Measurements from ENCODE around the gene NRXN3. TPM values are rescaled to one million over a fixed set of nuclear protein-coding genes. Genes with fewer than 3 reads are reported as not detected.
A peak's percentile ranks its signal among the peaks of the same experiment; 100 is the strongest.

The NRXN3 gene
- total and polyA plus RNA-seq, 2 of the 13 experiments (the other 11 are each of a cell fraction or from before 2014, with no cell fraction given): 0.03 TPM; not detected in 1

- H3K27me3 ChIP-seq (ENCODE audit: control insufficient read depth in 1 of 2, insufficient read depth in 2 of 2, low read length in 2 of 2): no peaks in the 10 kb centered on the region
- H3K9ac ChIP-seq (ENCODE audit: insufficient read depth, low read depth, low read length): no peak overlapping the region
- H3K79me2 ChIP-seq (ENCODE audit: insufficient read depth, low read length): no peaks in the 10 kb centered on the region
- H3K27ac ChIP-seq (ENCODE audit: extremely low read length, insufficient read depth, low read length): no peak overlapping the region
- intact Hi-C loops (cut with micrococcal nuclease; ENCODE audit: unreplicated experiment): no loop called here
- H4K20me1 ChIP-seq (ENCODE audit: insufficient read depth, low read length): no peaks in the 10 kb centered on the region
- H2AFZ ChIP-seq (ENCODE audit: low read length): no peak overlapping the region
- peaks cover 75% of the 10 kb centered on the region for H3K9me3 ChIP-seq (ENCODE audit: low read length)
- no TSS peak for BruUV-seq (replicated peaks)
- DNase-seq (ENCODE audit: low spot score) (no peak), ATAC-seq (no peak), FAIRE-seq (no peak)
- in situ Hi-C loops (cut with HindIII; ENCODE audit: extremely low pct_ligation_motif_present, low pct_unique_long_range_greater_than_20kb): no loop called here
- no peak overlapping the region for H3K4me2 ChIP-seq (ENCODE audit: low read depth, low read length)
- WGBS (ENCODE audit: low lambda C conversion rate): 0% methylated on average over 3 of the region's 3 CpGs
- TF ChIP-seq ZFP82 (CRISPR knock-in tag; IDR thresholded peaks at IDR 0.05; ENCODE audit: borderline replicate concordance) (no peak), NR2F6 (IDR thresholded peaks at IDR 0.05) (no peak), NR2F6 (CRISPR knock-in tag; IDR thresholded peaks at IDR 0.05) (no peak), KLF16 (CRISPR knock-in tag; IDR thresholded peaks at IDR 0.05) (no peak)
- TF ChIP-seq, protein P1, sequence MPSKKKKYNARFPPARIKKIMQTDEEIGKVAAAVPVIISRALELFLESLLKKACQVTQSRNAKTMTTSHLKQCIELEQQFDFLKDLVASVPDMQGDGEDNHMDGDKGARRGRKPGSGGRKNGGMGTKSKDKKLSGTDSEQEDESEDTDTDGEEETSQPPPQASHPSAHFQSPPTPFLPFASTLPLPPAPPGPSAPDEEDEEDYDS (CRISPR knock-in tag; IDR thresholded peaks at IDR 0.05): no peak
- no peaks in the 10 kb centered on the region for H3K36me3 ChIP-seq (replicated peaks in 1 of 2; ENCODE audit: control insufficient read depth in 1 of 2, insufficient read depth in 2 of 2, low read length in 2 of 2)
- no peaks in the 10 kb centered on the region for H3K4me1 ChIP-seq (ENCODE audit: insufficient read depth, low read length)
- no peak overlapping the region for H3K4me3 ChIP-seq (replicated peaks in 1 of 3; ENCODE audit: insufficient read depth in 1 of 3, low read depth in 2 of 3, low read length in 3 of 3)
- ChIA-PET CTCF (ENCODE audit: low intra/inter-chr PET ratio, low total read pairs) (no interaction called here), POLR2A (no interaction called here)
Measured at GRCh38 chr14:79248771-79249170, 1078.6 kb downstream of the NRXN3 start.

DNA sequence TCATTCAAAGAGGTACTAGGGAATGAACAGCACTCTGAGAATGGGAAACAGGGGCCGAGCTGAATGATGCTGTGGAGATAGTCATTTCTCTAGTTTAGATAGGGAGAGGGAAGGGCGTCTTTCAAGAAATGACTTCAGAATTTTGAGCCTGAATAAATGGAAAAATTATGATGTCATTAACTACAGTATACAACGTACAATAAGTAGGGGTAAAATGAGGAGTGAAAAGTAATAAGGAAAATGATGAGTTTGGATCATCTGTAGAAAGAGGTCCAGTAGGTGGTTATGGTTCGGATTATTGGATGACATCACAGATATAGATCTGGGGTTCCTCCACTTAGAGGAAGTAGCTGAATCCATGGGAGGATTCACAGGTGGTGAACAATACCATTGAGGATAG is 1081.1 kb downstream of the NRXN3 start:
- ChIA-PET POLR2A (no interaction called here), CTCF (ENCODE audit: low intra/inter-chr PET ratio, low total read pairs) (no interaction called here)
- Histone ChIP-seq H3K27me3 (ENCODE audit: control insufficient read depth in 1 of 2, insufficient read depth in 2 of 2, low read length in 2 of 2) (no peaks in the 10 kb centered on the region), H4K20me1 (ENCODE audit: insufficient read depth, low read length) (no peaks in the 10 kb centered on the region), H3K4me3 (replicated peaks in 1 of 3; ENCODE audit: insufficient read depth in 1 of 3, low read depth in 2 of 3, low read length in 3 of 3) (no peak overlapping the region), H2AFZ (ENCODE audit: low read length) (no peak overlapping the region), H3K9ac (ENCODE audit: insufficient read depth, low read depth, low read length) (no peak overlapping the region), H3K4me2 (ENCODE audit: low read depth, low read length) (no peak overlapping the region), H3K27ac (ENCODE audit: extremely low read length, insufficient read depth, low read length) (no peak overlapping the region), H3K9me3 (ENCODE audit: low read length) (peaks cover 86% of the 10 kb centered on the region), H3K4me1 (ENCODE audit: insufficient read depth, low read length) (no peaks in the 10 kb centered on the region), H3K79me2 (ENCODE audit: insufficient read depth, low read length) (no peaks in the 10 kb centered on the region), H3K36me3 (replicated peaks in 1 of 2; ENCODE audit: control insufficient read depth in 1 of 2, insufficient read depth in 2 of 2, low read length in 2 of 2) (no peaks in the 10 kb centered on the region)
- no TSS peak for BruUV-seq (replicated peaks)
- ATAC-seq (no peak), DNase-seq (ENCODE audit: low spot score) (no peak), FAIRE-seq (no peak)
- in situ Hi-C loops (cut with HindIII; ENCODE audit: extremely low pct_ligation_motif_present, low pct_unique_long_range_greater_than_20kb) (no loop called here), intact Hi-C loops (cut with micrococcal nuclease; ENCODE audit: unreplicated experiment) (no loop called here)
- TF ChIP-seq NRL (CRISPR knock-in tag; IDR thresholded peaks at IDR 0.05; ENCODE audit: borderline replicate concordance) (no peak), ATF7 (IDR thresholded peaks at IDR 0.05) (peak; percentile 91), ATF7 (CRISPR knock-in tag; IDR thresholded peaks at IDR 0.05) (no peak), REL (CRISPR knock-in tag; conservative IDR thresholded peaks at IDR 0.05) (no peak), CREB1 (IDR thresholded peaks at IDR 0.05) (peak; percentile 66), CREB1 (CRISPR knock-in tag; IDR thresholded peaks at IDR 0.05) (no peak), ZNF629 (CRISPR knock-in tag; conservative IDR thresholded peaks at IDR 0.05) (no peak)
- 2% methylated on average over 4 of the region's 4 CpGs for WGBS (ENCODE audit: low lambda C conversion rate)

All from HepG2 (cell line).